Nephron progenitor cell (in vitro differentiated cells): Measurements from ENCODE around the gene CDH1.
"Not testable (repeated sequence)": the region's sequence is repeated elsewhere in the genome, so short reads cannot be mapped to it uniquely, and the experiment has no call there.

Experiments
- DNase-seq: peaks from one replicate; pipeline ENCODE4 v3.0.0; 2021
- H3K27ac Mint-ChIP-seq: 2 replicates; pipeline ENCODE4 v1.8.0; 2021; ENCODE audit warnings: mild to moderate bottlenecking, moderate library complexity, mixed read lengths
- H3K27me3 Mint-ChIP-seq: 2 replicates; pipeline ENCODE4 v1.8.0; 2021; ENCODE audit warnings: mild to moderate bottlenecking, low read depth, mixed read lengths; ENCODE audit not compliant: poor library complexity
- H3K36me3 Mint-ChIP-seq: 2 replicates; pipeline ENCODE4 v1.8.0; 2021; ENCODE audit warnings: low read depth, mixed read lengths
- H3K4me1 Mint-ChIP-seq: 2 replicates; pipeline ENCODE4 v1.8.0; 2021; ENCODE audit warnings: mixed read lengths
- H3K4me3 Mint-ChIP-seq: 2 replicates; pipeline ENCODE4 v1.8.0; 2021; ENCODE audit warnings: mild to moderate bottlenecking, moderate library complexity, mixed read lengths
- H3K9me3 Mint-ChIP-seq: 2 replicates; pipeline ENCODE4 v1.8.0; 2021; ENCODE audit warnings: mild to moderate bottlenecking, moderate library complexity, mixed read lengths
- TF ChIP-seq, protein P1 (sequence below): fragments of 200-600 bp; sonication (generic); IDR thresholded peaks from 2 replicates; pipeline ENCODE4 v1.5.0; 2021; ENCODE audit warnings: antibody characterized with exemption

The CDH1 gene

DNA sequence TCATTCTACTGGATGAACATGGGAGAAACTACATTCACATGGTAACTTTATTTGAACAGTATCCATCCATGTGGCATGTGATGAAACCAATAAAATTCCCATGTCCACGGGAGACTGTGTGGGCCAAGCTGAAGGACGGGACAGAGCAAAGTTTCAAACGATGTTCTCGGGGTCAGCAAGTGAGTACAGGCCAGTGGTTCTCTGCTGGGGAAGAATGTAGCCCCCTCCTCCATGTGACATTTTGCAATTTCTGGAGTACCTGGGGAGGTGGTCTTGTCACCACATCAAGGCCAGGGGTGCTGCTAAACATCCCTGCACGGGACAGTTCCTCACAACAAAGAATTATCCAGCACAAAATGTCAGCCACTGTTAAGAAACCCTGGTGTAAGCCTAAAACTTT, 98.9 kb downstream of the CDH1 start:
- Mint-ChIP-seq H3K4me3 (no peak overlapping the region), H3K27me3 (peaks cover 3% of the 10 kb centered on the region), H3K4me1 (no peaks in the 10 kb centered on the region), H3K9me3 (no peaks in the 10 kb centered on the region), H3K27ac (no peak overlapping the region), H3K36me3 (no peaks in the 10 kb centered on the region)
- DNase-seq: no peak
- TF ChIP-seq, protein P1, sequence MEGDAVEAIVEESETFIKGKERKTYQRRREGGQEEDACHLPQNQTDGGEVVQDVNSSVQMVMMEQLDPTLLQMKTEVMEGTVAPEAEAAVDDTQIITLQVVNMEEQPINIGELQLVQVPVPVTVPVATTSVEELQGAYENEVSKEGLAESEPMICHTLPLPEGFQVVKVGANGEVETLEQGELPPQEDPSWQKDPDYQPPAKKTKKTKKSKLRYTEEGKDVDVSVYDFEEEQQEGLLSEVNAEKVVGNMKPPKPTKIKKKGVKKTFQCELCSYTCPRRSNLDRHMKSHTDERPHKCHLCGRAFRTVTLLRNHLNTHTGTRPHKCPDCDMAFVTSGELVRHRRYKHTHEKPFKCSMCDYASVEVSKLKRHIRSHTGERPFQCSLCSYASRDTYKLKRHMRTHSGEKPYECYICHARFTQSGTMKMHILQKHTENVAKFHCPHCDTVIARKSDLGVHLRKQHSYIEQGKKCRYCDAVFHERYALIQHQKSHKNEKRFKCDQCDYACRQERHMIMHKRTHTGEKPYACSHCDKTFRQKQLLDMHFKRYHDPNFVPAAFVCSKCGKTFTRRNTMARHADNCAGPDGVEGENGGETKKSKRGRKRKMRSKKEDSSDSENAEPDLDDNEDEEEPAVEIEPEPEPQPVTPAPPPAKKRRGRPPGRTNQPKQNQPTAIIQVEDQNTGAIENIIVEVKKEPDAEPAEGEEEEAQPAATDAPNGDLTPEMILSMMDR: no peak

DNA sequence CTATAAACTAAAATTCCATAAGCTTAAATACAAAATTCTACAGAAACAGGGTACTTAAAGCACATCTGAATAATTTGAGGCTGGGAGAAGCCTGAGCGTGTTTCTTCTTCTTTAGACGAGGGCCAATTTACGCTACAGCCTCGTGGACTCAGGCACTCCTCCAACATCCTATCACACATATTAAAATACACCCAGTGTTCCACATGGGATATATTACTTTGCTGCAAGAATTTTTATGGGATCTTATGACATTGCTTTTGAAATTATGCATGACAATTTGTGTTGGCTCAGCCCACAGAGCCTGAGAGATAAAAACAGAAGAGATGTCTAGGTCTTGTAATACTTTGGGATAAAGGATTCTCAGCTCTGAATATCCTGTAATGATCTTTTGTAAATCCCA, 102.7 kb downstream of the CDH1 start:
- Mint-ChIP-seq H3K9me3 (no peaks in the 10 kb centered on the region), H3K4me3 (no peak overlapping the region), H3K27me3 (no peaks in the 10 kb centered on the region), H3K36me3 (no peaks in the 10 kb centered on the region), H3K27ac (no peak overlapping the region), H3K4me1 (peaks cover 14% of the 10 kb centered on the region)
- TF ChIP-seq, protein P1: no peak
- DNase-seq: no peak

DNA sequence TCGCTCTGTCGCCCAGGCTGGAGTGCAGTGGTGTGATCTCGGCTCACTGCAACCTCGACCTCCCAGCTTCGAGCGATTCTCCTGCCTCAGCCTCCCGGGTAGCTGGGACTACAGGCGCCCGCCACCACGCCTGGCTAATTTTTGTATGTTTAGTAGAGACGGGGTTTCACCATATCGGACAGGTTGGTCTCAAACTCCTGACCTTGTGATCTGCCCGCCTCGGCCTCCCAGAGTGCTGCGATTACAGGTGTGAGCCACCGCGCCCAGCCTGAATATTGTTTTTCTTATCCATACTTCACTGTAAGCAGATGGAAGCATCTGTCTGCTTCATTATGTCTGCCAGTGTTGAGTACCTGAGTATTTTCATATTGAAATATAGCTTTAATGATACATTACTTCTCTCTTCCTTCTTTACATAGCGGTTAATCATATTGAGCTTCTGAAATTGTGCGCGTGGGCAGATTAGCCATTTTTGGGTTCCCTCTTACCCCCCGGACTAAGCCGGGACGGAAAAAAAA, 105.9 kb downstream of the CDH1 start:
- peaks cover 19% of the 10 kb centered on the region for H3K4me1 Mint-ChIP-seq
- H3K36me3 Mint-ChIP-seq, H3K27me3 Mint-ChIP-seq: not testable (repeated sequence)

DNA sequence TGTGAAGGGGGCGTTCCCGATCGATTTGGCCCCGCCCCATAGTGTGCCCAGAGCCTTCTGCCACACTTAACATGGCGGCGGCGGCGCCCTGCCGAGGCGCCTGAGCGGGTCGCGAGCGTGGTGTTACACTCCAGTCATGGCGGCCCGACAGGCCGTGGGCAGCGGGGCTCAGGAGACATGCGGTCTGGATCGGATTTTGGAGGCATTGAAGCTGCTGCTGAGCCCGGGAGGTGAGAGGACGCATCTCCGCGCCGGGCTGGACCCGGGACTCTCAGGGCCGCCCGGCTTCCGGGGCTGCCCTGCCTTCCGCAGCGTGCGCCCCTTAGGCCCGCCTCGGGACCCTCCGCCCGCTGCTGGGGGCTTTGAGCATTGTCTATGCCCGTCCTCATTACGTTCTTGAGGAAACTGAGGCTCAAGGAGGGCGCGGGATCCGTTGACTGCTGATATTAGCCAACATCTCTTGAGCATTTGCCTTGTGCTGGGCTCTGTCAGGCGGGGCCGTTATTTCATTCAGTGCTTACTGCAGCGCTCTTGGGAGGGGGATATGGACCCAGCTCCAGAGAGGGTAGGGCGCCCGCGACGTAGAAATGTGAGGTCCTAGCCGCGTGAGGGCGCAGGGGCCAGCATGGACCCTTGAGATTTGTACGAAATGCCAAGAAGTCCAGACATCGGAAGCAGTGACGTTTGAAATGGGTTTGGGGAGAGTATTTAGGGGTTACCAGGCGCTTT, 106.6 kb downstream of the CDH1 start, which contains the start of gene TANGO6:
TSS of gene TANGO6 (plus strand) at position 50 of the 729 bp plus-strand sequence. CDS start at position 137, 87 bp downstream.
- peak within 1 kb of the TSS; percentile 87 for H3K4me3 Mint-ChIP-seq
- peak; percentile 87 for DNase-seq
- no peaks in the 10 kb centered on the region for H3K9me3 Mint-ChIP-seq
- H3K36me3 Mint-ChIP-seq: no peaks in the 10 kb centered on the region
- TF ChIP-seq, protein P1: peak; percentile 50
- peaks cover 6% of the 10 kb centered on the region for H3K27me3 Mint-ChIP-seq
- H3K27ac Mint-ChIP-seq: peak within 1 kb of the TSS; percentile 43
- H3K4me1 Mint-ChIP-seq: peaks cover 19% of the 10 kb centered on the region

More for the DNA sequence above, 105.9 kb downstream of the CDH1 start:
- H3K4me3 Mint-ChIP-seq: peak overlapping the region; percentile 87
- H3K27ac Mint-ChIP-seq, DNase-seq, H3K9me3 Mint-ChIP-seq: not testable (repeated sequence)

DNA sequence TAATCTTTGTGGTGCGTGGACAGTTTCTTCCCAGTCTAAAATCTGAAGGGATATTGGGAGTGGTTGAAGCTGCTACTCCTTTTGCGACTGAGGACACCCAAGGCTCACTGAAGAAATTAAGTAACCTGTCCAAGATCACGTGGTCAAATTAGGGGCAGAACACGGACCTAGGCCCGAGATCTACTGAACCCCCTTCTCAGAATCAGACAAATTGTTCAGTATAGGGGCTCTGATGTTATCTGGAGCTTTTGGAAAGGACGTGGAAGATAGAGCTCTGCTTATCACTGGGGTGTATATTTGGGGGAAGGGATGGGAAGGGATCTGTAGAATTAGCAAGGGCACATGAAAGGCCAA, 107.1 kb downstream of the CDH1 start:
- H3K36me3 Mint-ChIP-seq: no peaks in the 10 kb centered on the region
- peaks cover 19% of the 10 kb centered on the region for H3K4me1 Mint-ChIP-seq
- H3K27ac Mint-ChIP-seq: peak overlapping the region; percentile 43
- DNase-seq: no peak
- H3K27me3 Mint-ChIP-seq: peaks cover 6% of the 10 kb centered on the region
- H3K9me3 Mint-ChIP-seq: no peaks in the 10 kb centered on the region
- TF ChIP-seq, protein P1: peak; percentile 2
- peak overlapping the region; percentile 87 for H3K4me3 Mint-ChIP-seq

DNA sequence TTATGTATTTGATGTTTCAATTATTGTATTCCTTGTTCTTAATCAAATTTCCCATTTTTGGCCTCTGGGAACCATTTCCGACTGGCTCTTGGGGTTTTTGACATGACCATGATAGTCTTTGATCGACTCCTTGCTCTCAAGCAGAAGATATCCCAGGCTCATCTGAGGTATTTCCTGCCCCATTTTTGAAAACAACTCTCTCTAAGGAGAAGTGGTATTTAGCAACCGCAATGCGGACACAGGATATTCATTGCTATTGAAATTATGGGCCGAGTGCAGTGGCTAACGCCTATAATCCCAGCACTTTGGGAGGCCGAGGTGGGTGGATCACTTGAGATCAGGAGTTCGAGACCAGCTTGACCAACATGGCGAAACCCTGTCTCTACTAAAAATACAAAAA, 111.7 kb downstream of the CDH1 start:
- no peak overlapping the region for H3K27ac Mint-ChIP-seq
- TF ChIP-seq, protein P1: no peak
- H3K4me1 Mint-ChIP-seq: peaks cover 14% of the 10 kb centered on the region
- H3K36me3 Mint-ChIP-seq: peaks cover 4% of the 10 kb centered on the region
- peaks cover 6% of the 10 kb centered on the region for H3K27me3 Mint-ChIP-seq
- no peak overlapping the region for H3K4me3 Mint-ChIP-seq
- H3K9me3 Mint-ChIP-seq: no peaks in the 10 kb centered on the region
- no peak for DNase-seq
